T1000 (cell line): Measurements from ENCODE around the gene AGBL2.
"Not testable (repeated sequence)": the region's sequence is repeated elsewhere in the genome, so short reads cannot be mapped to it uniquely, and the experiment has no call there.

Experiments used
- DNase-seq: peaks from one replicate; lab custom pipeline; 2025; ENCODE audit warnings: mixed read lengths; lab: John Stamatoyannopoulos, UW

Gene AGBL2, protein sequence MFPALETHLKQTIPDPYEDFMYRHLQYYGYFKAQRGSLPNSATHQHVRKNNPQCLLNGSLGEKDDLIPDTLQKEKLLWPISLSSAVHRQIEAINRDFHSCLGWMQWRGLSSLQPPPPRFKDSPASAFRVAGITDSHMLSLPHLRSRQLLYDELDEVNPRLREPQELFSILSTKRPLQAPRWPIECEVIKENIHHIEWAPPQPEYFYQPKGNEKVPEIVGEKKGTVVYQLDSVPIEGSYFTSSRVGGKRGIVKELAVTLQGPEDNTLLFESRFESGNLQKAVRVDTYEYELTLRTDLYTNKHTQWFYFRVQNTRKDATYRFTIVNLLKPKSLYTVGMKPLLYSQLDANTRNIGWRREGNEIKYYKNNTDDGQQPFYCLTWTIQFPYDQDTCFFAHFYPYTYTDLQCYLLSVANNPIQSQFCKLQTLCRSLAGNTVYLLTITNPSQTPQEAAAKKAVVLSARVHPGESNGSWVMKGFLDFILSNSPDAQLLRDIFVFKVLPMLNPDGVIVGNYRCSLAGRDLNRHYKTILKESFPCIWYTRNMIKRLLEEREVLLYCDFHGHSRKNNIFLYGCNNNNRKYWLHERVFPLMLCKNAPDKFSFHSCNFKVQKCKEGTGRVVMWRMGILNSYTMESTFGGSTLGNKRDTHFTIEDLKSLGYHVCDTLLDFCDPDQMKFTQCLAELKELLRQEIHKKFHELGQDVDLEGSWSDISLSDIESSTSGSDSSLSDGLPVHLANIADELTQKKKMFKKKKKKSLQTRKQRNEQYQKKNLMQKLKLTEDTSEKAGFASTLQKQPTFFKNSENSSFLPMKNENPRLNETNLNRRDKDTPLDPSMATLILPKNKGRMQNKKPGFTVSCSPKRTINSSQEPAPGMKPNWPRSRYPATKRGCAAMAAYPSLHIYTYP

DNA sequence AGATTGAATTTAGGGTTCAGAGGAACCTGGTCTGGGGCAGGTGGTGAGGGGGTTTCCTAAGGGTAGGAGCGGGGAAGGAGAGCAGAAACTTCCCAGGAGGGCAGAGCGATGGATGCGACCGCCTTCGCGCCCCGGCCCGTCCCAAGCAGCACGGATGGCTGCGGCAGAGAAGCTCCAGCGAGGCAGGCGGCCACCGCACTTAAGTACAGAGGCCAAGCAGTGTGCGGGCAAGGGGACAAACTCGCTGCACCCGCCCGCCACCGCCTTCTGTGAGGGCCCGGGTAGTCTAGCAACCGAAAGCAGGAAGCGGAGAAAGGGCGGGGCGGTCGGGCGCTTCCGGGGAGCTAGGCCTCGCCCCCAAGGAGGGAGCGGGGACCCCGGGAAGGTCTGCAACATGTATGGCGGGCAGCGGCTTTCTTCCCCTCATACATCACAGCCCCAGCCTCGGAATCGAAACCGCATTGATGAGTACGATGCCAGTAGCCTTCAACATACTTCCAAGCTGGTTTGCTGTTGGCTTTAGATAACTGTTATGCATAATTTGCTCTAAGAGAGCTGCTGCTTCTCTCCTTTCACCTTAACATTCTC is at the start of gene AGBL2:
Gene AGBL2, minus strand, starts transcription at position 288 of the 588 bp plus-strand sequence. CDS start 719 bp downstream, outside the sequence.
- DNase-seq = no peak

DNA sequence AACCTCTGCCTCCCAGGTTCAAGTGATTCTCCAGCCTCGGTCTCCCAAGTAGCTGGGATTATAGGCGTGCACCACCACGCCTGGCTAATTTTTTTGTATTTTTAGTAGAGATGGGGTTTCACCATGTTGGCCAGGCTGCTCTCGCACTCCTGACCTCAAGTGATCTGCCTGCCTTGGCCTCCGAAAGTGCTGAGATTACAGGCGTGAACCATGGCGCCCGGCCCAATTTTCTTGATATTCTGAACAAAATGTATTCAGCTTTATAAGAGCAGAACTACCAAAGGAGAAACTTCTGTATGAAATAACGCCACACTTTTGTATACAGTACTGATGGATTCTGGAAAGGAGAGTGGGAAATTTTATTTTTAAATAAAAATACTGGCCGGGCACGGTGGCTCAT is 44.1 kb upstream of the AGBL2 start:
- DNase-seq = not testable (repeated sequence)

DNA sequence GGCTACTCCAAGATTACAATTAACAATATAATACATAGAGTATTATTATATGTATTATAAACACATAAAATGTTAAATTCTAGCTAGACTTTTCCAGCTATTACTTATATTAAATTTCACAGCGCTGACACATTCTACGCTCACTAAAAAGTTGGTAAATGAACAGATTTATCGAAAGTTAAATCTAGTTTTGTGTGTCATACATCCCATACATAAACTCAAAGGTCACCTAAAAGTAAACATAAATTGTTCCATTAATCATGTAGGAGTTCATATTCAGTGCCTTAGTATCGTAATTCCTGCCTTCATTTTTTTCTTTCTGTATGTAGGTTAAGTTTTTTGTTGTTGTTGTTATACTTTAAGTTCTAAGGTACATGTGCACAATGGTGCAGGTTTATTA is 41.0 kb upstream of the AGBL2 start:
- DNase-seq = no peak

DNA sequence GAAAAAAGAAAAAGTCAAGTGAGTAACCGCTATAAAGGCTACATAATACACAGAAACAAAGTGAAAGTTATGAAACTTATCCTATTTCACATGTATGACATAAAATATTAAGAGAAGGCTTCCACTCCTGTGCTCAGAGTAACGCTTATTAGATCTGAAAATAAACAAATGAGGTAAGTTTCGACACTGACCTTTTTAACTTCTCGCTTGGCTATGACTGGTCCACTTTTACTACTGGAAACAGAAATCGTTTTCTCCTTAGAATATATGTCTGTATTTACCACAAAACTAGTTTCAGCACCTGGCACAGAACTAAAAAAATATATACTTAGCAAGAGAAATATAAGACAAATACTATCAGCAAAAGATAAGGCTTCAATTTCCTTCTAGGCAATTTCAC is 35.6 kb upstream of the AGBL2 start:
- DNase-seq = no peak

DNA sequence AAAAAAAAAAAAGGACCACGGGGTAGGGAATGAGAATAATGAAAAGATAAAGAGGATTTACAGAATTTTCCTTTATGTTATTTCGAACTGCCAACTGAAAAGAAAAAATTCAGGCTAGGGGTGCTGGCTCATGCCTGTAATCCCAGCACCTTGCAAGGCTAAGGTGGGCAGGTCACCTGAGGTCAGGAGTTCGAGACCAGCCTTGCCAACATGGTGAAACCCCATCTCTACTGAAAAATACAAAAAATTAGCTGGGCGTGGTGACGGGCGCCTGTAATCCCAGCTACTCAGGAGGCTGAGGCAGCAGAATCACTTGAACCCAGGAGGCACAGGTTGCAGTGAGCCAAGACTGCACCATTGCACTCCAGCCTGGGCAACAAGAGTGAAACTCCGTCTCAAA is 27.3 kb upstream of the AGBL2 start:
- not testable (repeated sequence) for DNase-seq

DNA sequence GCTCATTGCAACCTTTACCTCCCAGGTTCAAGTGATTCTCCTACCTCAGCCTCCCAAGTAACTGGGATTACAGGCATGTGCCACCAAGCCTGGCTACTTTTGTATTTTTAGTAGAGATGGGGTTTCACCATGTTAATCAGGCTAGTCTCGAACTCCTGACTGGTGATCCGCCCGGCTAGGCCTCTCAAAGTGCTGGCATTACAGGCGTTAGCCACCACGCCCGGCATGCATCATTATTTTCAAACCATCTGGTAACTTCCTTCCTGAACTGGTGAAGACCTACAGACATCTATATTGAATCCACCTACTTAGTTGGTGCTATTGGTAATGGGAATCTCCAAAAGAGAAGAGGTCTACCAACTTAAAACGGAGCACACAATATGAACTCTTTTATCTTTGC is 22.6 kb upstream of the AGBL2 start:
- DNase-seq = not testable (repeated sequence)

DNA sequence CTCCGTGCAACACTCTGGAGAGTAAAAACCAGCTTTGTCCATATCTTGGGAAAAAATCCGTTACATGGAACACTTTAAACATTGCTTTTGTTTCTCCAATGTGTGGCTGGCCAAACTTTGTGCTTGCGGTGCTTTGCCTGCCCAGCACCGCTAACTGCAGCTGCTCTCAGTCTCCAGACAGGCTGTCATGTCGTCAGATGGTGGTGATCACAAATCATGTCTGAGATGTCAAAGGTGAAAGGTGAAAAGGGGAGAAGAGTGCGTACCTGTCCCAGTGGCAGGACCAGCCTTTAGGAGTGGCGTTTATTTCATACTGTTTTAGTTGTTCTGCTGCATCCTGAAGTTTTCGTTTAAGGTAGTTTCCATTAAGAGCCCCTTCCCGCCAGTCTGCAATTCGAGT is 17.1 kb upstream of the AGBL2 start:
- no peak for DNase-seq

DNA sequence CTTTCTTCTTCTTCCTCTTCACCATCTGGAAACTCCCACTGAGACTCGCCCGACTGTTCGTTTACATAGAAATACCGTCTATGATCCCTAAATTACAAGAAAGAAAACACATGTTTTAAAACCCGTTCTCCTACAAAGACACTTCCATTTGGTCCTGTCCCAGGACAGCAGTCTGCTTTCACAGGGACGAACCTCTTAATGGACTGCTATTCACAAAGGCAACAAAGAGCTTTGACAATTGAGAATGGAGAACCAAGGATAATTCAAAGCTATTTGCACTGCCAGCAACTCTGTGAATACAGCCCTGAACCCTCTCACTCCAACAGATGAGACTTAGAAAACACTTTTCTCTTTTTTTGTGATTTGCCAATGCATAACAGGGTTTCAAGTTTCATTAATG is 16.3 kb upstream of the AGBL2 start:
- DNase-seq = no peak

DNA sequence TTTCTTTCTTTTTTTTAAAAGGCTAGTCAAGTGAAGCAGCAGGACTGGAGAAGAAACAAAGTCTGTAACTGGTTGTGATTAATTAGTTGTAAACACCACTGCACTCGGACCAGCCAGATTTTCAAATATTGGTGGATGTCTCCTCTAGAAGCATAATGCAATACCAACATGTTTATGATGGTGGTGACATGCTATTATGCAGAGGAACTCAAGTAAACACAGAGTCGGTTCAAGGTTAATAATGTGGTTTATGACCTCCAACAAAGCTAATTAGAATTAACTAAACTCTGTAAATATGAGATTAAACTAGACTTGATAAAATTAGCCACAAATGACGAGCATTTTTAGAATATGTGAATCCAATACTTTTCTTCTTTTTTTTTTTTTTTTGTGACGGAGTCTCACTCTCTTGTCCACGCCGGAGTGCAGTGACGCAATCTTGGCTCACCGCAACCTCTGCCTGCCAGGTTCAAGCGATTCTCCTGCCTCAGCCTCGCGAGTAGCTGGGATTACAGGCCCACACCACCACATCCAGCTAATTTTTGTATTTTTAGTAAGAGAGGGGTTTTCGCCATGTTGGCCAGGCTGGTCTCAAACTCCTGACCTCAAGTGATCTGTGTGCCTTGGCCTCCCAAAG is 11.8 kb upstream of the AGBL2 start:
- DNase-seq = no peak

DNA sequence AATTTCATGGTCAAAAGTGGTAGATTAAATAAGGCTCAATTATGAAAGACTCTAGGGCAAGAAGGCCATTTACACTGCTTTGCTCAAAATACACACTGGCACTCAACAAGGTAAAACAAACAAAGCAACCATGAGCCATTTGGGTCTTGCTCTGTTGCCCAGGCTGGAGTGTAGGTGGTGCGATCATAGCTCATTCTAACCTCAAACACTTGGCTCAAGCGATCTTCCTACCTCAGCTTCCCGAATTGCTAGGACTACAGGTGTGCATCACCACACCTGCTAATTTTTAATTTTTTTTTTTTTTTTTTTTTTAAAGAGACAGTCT is 10.9 kb upstream of the AGBL2 start:
- DNase-seq = no peak

DNA sequence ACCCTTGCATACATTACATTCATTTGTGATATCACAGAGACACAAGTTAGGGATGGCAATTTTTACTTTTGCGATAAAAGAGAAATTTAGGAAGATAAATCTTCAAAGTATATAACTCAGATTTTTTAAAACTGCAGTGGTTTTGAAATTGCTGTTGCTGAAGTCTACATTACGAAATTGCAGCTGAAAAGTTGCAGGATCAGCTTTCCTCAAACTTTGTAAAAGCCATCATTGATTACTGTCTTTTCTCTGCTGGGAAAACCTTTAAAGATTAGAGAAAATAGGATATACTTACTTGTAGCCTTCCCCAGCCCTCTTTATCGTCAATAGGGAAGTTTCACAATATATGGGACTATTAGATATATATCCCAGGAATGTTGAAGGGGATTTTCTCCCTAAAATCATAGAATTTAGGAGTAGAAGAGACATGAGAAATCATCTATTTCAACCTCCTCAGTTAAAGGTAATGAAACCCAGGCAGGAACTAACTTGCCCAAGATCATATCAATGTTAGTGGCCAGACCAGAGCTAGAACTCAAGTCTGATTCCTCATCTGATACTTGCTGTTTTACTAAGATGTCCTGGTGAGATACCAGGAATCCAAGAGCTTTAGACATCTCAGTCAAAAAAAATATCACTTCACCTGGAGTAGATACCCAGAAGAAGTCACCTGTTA is 10.4 kb upstream of the AGBL2 start:
- no peak for DNase-seq

DNA sequence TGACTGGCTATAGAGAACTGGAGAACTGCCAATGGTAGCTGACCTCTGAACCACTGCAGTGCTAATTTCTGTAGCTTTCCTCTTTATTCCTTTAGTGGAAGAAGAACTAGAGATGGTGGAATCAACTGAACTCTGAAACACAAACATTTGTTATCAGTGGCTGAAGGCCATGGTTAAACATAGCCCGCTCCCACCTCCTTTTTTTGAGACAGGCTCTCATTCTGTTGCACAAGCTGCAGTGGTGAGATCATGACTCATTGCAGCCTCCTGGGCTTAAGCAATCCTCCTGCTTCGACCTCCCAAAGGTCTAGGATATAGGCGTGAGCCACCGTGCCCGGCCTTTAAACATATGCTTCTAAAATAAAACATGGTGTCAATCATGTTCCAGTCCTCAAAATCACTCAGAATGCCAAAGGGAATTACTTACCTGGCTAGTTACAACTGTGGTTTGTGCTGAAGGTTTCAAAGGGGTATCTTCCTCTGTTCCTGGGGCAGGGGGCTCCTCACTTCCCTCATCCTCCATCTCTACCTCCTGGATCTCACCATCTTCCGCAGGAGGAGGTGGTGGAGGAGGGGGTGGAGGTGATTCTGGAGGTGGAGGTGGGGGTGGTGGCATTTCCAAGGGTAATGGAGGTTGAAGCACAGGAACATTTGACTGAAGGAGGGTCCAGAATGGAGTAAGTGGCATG is 9.0 kb upstream of the AGBL2 start:
- DNase-seq = no peak

DNA sequence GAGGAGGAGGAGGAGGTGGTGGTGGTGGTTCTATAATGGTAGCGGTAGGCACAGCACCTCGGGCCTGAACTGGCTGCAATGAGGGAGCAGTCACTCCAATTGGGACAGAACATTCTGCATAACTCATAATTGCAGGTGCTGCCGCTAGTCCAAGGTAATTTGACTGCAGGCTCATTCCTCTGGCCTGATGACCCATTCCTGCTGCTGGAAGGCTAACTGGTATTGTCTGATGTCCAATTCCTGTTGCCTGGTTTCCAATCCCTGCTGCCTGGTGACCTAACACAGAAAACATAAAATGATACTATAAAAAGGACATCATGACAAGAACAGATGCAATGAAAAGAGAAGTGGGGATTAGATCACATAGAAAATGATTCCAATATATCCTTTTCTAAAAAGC is 7.9 kb upstream of the AGBL2 start:
- DNase-seq = no peak

DNA sequence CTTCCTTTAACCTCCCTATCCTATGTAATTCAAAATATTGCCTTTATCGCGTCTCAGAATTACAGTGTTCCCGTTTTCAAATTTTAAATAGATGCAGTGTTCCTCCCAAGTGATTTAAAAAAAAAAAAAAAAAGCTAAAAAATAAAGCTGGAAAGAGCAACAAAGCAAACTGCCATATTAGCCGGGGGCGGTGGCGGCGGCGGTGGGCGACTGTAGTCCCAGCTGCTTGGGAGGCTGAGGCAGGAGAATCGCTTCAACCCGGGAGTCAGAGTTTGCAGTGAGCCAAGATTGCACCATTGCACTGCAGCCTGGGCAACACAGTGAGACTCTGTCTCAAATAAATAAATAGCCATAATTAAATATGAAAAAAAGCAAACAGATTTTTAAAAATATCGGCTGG is 5.5 kb upstream of the AGBL2 start:
- no peak for DNase-seq

DNA sequence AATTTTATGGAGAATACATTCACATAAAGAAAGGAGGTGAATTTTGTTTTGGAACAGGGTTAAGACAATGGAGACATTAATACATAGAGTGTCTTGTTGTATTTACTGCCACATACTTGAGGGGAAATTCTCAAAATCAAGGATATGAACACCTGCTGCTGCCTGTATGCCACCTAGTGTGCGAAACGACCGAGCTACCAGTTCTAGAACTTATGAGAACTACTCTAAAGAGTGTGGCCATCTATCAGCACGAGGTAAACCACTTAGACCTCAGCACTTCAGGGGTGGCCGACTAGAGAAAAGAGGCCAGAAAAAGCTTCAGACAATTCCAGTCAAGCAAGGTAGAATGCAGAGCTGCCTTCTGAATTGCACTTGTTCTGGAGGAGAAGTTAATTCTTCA is 1.5 kb upstream of the AGBL2 start:
- no peak for DNase-seq

DNA sequence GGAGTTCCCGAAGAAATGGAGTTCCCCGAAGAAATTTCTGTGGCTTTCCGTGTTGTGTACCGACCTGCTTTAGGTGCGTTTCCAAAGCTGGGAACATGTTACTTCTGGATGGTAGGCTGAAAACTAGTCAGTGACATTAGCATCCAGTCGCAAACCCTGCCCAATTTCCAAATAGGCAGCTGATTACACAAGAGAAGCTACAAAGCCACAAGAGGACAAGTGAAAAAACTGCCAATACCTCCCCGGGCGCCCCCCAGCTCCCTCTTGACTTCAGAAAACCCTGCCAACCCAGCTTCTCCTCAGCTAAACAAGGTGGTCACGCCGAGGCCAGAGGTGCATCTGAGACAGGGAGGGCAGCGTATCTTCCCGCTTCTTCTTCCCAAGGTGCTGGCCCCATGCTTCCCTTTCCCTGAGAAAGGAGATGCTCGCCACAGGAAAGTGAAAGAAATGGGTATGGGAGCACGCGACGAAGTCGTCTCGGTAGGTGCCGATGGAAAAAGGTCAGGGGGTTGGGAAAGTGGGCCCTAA is 551 bp downstream of the AGBL2 start:
- DNase-seq = no peak

DNA sequence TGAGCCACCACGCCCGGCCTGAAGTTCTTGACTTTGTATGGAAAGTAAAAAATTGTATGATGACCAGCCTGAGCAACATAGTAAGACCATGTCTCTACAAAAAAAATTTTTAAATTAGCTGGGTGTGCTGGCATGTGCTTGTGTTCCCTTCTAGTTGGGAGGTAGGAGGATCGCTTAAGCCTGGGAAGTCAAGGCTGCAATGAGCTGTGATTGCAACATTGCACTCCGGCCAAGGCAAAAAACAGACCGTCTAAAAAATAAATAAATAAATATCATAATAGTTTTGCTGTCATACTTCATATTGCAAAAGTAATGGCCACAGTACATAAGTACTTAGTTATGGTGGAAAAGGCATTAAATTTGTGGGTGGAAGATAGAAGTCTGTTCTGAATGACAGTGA is 3.4 kb downstream of the AGBL2 start:
- DNase-seq = no peak

DNA sequence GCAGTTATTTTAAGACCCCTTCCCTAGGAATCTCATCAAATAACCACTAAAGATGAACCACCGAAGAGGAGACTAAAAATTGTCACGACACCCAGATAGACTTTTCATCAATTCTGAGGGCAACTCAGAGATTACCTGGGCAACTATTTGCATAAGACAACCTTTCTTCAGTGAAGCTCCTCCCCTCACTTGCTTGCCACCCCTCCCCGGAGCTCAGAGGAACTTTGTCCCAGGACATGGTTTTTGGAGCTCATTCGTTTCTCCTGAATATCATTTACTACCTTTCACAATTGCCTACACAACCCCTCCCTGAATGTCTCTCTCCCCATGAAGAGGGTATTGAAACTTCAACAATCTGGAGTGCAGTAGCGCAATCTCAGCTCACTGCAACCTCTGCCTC is 3.9 kb downstream of the AGBL2 start:
- DNase-seq = no peak

DNA sequence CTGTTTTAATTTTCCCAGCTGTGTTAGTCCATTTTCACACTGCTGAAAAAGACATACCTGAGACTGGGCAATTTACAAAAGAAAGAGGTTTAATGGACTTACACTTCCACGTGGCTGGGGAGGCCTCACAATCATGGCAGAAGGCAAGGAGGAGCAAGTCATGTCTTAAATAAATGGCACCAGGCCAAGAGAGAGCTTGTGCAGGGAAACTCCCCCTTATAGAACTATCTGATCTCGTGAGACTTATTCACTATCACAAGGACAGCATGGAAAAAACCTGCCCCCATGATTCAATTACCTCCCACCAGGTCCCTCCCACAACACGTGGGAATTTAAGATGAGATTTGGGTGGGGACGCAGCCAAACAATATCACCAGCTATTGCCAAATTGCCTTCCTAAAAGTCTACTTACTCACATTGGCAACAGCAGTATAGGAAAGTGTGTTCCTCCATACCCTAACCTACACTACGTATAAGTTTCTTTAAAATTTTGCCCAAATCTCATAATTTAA is 7.8 kb downstream of the AGBL2 start:
- not testable (repeated sequence) for DNase-seq

DNA sequence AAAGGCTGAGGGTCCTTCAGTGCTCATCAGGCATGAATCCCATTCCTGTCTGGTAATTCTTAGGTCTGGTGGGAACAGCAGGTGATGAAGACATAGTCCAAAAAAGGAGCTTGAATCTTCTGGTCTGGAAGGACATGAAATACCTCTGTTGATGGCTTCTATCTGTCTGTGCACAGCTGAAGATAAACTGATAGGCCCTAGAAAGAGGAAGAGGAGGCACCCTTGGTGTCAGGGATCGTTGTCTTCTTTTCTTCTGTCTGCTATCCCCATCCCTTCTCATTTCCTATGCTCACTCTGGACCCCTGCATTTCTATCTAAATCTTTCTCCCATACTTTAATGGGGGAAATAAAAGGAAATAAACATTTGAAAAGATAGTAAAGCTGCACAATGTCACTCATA is 9.4 kb downstream of the AGBL2 start:
- no peak for DNase-seq

DNA sequence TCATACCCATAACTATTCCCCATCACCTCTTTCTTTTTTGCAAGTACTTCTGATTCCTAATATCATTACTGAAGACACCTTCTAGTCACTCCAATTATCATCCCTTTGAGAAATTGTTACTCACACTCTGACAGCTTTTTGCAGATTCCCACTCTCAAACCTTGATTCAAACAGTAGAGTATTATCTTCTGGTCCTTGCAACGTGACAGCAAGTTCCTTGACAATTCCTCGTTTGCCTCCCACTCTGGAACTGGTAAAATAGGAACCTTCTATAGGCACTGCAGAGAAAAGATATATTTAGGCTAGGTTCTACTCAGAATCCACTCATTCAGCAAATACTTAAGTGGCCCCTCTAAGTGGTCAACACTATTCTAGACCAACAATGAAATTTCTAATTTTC is 23.2 kb downstream of the AGBL2 start:
- no peak for DNase-seq
